Neural cell (in vitro differentiated cells): Measurements from ENCODE around the gene EIF2A. TPM values are rescaled to one million over a fixed set of nuclear protein-coding genes. Genes with fewer than 3 reads are reported as not detected.

Experiments
- H2AFZ ChIP-seq: fragments of 200-600, 300-800 bp; sonication (generic), shearing (Covaris generic); 2 replicates; pipeline ENCODE4 v1.6.0; 2014; ENCODE audit warnings: low read depth, mild to moderate bottlenecking, antibody characterized with exemption, low read length, moderate library complexity
- H3F3A ChIP-seq: fragments of 200-600 bp; shearing (Covaris generic); 2 replicates; pipeline ENCODE4 v1.6.1; 2016; ENCODE audit warnings: mild to moderate bottlenecking, moderate library complexity, mixed read lengths, antibody characterized with exemption, low read length; ENCODE audit not compliant: insufficient read depth, poor library complexity, severe bottlenecking
- H3K27ac ChIP-seq: fragments of 200-600, 300-800 bp; sonication (generic), shearing (Covaris generic); 2 replicates; pipeline ENCODE4 v1.5.1; 2014; ENCODE audit warnings: mild to moderate bottlenecking, low read length, moderate library complexity
- H3K27me3 ChIP-seq: fragments of 300-800, 200-600 bp; sonication (generic), shearing (Covaris generic); 2 replicates; pipeline ENCODE4 v1.6.0; 2014; ENCODE audit warnings: mild to moderate bottlenecking, low read depth, low read length, moderate library complexity; ENCODE audit not compliant: insufficient read depth
- H3K36me3 ChIP-seq: fragments of 300-800, 200-600 bp; sonication (generic), shearing (Covaris generic); 2 replicates; pipeline ENCODE4 v1.5.1; 2014; ENCODE audit warnings: mild to moderate bottlenecking, antibody characterized with exemption, low read length, moderate library complexity; ENCODE audit not compliant: insufficient read depth
- H3K4me2 ChIP-seq: fragments of 300-800, 200-600 bp; sonication (generic), shearing (Covaris generic); 2 replicates; pipeline ENCODE4 v1.6.0; 2014; ENCODE audit warnings: mild to moderate bottlenecking, low read length
- H3K4me3 ChIP-seq: fragments of 300-800, 200-600 bp; sonication (generic), shearing (Covaris generic); 2 replicates; pipeline ENCODE4 v1.5.1; 2014; ENCODE audit warnings: mild to moderate bottlenecking, low read length, moderate library complexity
- H3K79me2 ChIP-seq: fragments of 200-600 bp; shearing (Covaris generic); replicated peaks from 2 replicates; pipeline ENCODE4 v1.6.0; 2014; ENCODE audit warnings: mild to moderate bottlenecking, low read length, moderate library complexity; ENCODE audit not compliant: insufficient read depth
- H3K9ac ChIP-seq: fragments of 300-800, 200-600 bp; sonication (generic), shearing (Covaris generic); 2 replicates; pipeline ENCODE4 v1.6.1; 2016; ENCODE audit warnings: mild to moderate bottlenecking, low read length, mixed read lengths
- H3K9me2 ChIP-seq: fragments of 200-600 bp; shearing (Covaris generic); 2 replicates; pipeline ENCODE4 v1.6.1; 2016; ENCODE audit warnings: mild to moderate bottlenecking, low read length, mixed read lengths; ENCODE audit not compliant: insufficient read depth
- H3K9me3 ChIP-seq: fragments of 200-600, 300-800 bp; sonication (generic), shearing (Covaris generic); 2 replicates; pipeline ENCODE4 v1.6.1; 2016; ENCODE audit warnings: mild to moderate bottlenecking, mixed run types, low read length, moderate library complexity, mixed read lengths
- H4K20me1 ChIP-seq: fragments of 200-600 bp; shearing (Covaris generic); 2 replicates; pipeline ENCODE4 v1.6.1; 2016; ENCODE audit warnings: mild to moderate bottlenecking, mixed run types; ENCODE audit not compliant: insufficient read depth
- EP300 ChIP-seq: fragments of 450-650 bp; conservative IDR thresholded peaks from 2 replicates; pipeline ENCODE4 v1.6.1; 2014; ENCODE audit warnings: antibody characterized with exemption, mild to moderate bottlenecking, moderate library complexity; ENCODE audit not compliant: poor library complexity, severe bottlenecking
- EZH2 ChIP-seq: fragments of 200-600, 300-800 bp; shearing (Covaris generic), sonication (generic); IDR thresholded peaks from 2 replicates; pipeline ENCODE4 v1.6.1; 2014; ENCODE audit warnings: antibody characterized with exemption, low read length, borderline replicate concordance, mild to moderate bottlenecking; ENCODE audit not compliant: insufficient read depth, poor library complexity, severe bottlenecking
- MXI1 ChIP-seq: fragments of 450-650 bp; conservative IDR thresholded peaks from 2 replicates; pipeline ENCODE4 v1.6.1; 2014; ENCODE audit warnings: antibody characterized with exemption, mild to moderate bottlenecking; ENCODE audit not compliant: poor library complexity, severe bottlenecking
- POLR2AphosphoS5 ChIP-seq: IDR thresholded peaks from 2 replicates; pipeline ENCODE4 v1.6.1; 2012
- RAD21 ChIP-seq: fragments of 450-650 bp; conservative IDR thresholded peaks from 2 replicates; pipeline ENCODE4 v1.6.1; 2014; ENCODE audit warnings: antibody characterized with exemption, mild to moderate bottlenecking, moderate library complexity
- SMC3 ChIP-seq: fragments of 450-650 bp; conservative IDR thresholded peaks from 2 replicates; pipeline ENCODE4 v1.6.1; 2014; ENCODE audit warnings: antibody characterized with exemption, mild to moderate bottlenecking, moderate library complexity; ENCODE audit not compliant: poor library complexity
- TAF1 ChIP-seq: IDR thresholded peaks from 2 replicates; pipeline ENCODE4 v1.6.1; 2012; ENCODE audit warnings: low read depth
- polyA plus RNA-seq: library from polyadenylated mRNA; depleted of rRNA; stranded (reverse); fragments of >200 nt; gene quantifications from 2 replicates; pipeline ENCODE4 v1.2.3, GENCODE V29; 2014
- TF ChIP-seq, protein P1 (sequence below): fragments of 450-650 bp; IDR thresholded peaks from 2 replicates; pipeline ENCODE4 v1.5.1; 2014; ENCODE audit warnings: antibody characterized with exemption, mild to moderate bottlenecking, moderate library complexity; ENCODE audit not compliant: poor library complexity, severe bottlenecking
- TF ChIP-seq, protein P2 (sequence below): IDR thresholded peaks from 2 replicates; pipeline ENCODE4 v1.6.1; 2012; ENCODE audit warnings: borderline replicate concordance

Gene EIF2A
- polyA plus RNA-seq, 1 donor from 2014 or later = 82.6 TPM

DNA sequence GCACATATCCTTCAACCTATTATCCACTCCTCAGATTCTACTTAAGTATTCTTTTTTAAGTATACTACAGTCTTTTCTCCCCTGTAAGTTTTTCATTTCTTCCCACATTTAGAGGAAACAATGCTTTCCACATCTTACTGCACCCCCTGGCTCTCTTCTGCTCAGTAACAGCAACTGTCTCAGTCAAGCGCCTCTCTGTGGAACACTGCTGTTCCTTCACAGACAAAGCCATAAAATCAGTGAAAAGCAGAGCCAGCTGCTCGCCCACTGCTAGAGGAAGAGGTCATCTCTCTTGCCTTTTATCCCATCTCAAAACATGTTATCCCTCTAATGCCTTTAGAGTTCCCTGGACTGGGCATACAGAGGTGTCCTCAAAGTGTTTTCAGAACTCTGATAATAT lies 25.1 kb upstream of the EIF2A start:
- Histone ChIP-seq H3K27me3 (no peaks in the 10 kb centered on the region), H3K79me2 (no peaks in the 10 kb centered on the region), H3F3A (no peaks in the 10 kb centered on the region), H4K20me1 (no peaks in the 10 kb centered on the region), H3K4me3 (no peak overlapping the region), H3K9me2 (no peaks in the 10 kb centered on the region), H3K36me3 (no peaks in the 10 kb centered on the region), H3K27ac (no peak overlapping the region), H3K9ac (no peak overlapping the region), H3K9me3 (no peaks in the 10 kb centered on the region), H3K4me2 (no peak overlapping the region), H2AFZ (no peak overlapping the region)
- TF ChIP-seq, protein P1, sequence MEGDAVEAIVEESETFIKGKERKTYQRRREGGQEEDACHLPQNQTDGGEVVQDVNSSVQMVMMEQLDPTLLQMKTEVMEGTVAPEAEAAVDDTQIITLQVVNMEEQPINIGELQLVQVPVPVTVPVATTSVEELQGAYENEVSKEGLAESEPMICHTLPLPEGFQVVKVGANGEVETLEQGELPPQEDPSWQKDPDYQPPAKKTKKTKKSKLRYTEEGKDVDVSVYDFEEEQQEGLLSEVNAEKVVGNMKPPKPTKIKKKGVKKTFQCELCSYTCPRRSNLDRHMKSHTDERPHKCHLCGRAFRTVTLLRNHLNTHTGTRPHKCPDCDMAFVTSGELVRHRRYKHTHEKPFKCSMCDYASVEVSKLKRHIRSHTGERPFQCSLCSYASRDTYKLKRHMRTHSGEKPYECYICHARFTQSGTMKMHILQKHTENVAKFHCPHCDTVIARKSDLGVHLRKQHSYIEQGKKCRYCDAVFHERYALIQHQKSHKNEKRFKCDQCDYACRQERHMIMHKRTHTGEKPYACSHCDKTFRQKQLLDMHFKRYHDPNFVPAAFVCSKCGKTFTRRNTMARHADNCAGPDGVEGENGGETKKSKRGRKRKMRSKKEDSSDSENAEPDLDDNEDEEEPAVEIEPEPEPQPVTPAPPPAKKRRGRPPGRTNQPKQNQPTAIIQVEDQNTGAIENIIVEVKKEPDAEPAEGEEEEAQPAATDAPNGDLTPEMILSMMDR = no peak
- TF ChIP-seq MXI1 = no peak
- TF ChIP-seq TAF1 = no peak
- TF ChIP-seq POLR2AphosphoS5 = no peak
- TF ChIP-seq, protein P2, sequence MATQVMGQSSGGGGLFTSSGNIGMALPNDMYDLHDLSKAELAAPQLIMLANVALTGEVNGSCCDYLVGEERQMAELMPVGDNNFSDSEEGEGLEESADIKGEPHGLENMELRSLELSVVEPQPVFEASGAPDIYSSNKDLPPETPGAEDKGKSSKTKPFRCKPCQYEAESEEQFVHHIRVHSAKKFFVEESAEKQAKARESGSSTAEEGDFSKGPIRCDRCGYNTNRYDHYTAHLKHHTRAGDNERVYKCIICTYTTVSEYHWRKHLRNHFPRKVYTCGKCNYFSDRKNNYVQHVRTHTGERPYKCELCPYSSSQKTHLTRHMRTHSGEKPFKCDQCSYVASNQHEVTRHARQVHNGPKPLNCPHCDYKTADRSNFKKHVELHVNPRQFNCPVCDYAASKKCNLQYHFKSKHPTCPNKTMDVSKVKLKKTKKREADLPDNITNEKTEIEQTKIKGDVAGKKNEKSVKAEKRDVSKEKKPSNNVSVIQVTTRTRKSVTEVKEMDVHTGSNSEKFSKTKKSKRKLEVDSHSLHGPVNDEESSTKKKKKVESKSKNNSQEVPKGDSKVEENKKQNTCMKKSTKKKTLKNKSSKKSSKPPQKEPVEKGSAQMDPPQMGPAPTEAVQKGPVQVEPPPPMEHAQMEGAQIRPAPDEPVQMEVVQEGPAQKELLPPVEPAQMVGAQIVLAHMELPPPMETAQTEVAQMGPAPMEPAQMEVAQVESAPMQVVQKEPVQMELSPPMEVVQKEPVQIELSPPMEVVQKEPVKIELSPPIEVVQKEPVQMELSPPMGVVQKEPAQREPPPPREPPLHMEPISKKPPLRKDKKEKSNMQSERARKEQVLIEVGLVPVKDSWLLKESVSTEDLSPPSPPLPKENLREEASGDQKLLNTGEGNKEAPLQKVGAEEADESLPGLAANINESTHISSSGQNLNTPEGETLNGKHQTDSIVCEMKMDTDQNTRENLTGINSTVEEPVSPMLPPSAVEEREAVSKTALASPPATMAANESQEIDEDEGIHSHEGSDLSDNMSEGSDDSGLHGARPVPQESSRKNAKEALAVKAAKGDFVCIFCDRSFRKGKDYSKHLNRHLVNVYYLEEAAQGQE = no peak
- TF ChIP-seq EP300 = no peak
- TF ChIP-seq EZH2 = no peak
- TF ChIP-seq SMC3 = no peak
- TF ChIP-seq RAD21 = no peak

DNA sequence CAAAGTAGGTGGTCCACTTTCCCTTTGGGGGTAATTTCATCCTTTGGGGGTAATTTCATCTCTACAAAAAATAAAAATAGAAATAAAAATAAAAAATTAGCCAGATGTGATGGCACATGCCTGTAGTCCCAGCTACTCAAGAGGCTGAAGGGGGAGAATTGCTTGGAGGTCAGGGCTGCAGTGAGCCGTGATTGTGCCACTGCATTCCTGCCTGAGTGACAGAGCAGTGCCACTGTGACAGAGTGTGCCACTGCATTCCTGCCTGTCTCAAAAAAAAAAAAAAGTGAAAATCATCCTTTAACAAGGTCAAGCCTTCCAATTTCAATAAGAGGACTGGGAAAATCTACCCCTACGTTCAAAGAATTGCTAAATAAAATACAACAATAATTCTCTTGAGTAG lies 23.0 kb upstream of the EIF2A start:
- Histone ChIP-seq H3K9me2 (no peaks in the 10 kb centered on the region), H2AFZ (no peak overlapping the region), H3K9ac (no peak overlapping the region), H3K4me3 (no peak overlapping the region), H3K79me2 (no peaks in the 10 kb centered on the region), H3K9me3 (no peaks in the 10 kb centered on the region), H3K27me3 (no peaks in the 10 kb centered on the region), H3K4me2 (no peak overlapping the region), H3K27ac (no peak overlapping the region), H4K20me1 (no peaks in the 10 kb centered on the region), H3F3A (no peaks in the 10 kb centered on the region), H3K36me3 (no peaks in the 10 kb centered on the region)
- TF ChIP-seq MXI1 (no peak), RAD21 (no peak)
- TF ChIP-seq, protein P1 = no peak
